Measurements from ENCODE around the gene KIF5A.
"Not testable (repeated sequence)": the region's sequence is repeated elsewhere in the genome, so short reads cannot be mapped to it uniquely, and the experiment has no call there.

Gene KIF5A

DNA sequence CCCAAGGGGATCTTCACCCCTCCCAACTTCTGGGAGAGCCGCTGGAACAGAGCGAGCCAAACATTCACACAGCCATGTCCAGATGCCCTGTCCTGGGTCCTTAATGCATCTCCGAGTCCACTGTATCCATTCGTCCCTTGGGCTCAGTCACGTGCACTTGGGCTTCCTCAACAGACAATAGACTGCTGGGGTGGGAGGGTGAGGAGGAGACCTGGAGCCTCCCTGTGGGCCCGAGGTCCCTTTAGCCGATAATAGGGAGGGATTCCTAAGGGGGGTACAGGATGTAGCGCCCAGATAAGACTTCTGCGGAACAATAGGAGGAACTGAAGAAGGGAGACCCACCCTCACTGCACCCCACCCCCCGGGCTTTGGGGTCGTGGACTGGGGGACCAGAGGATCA, 68.1 kb downstream of the KIF5A start:
- H3K4me3 ChIP-seq (ENCODE audit: low read depth, low read length) = no peak overlapping the region
- TF ChIP-seq POLR2A (IDR thresholded peaks at IDR 0.05; ENCODE audit: extremely low read depth, insufficient read length) (no peak), MYC (IDR thresholded peaks at IDR 0.05; ENCODE audit: low read depth, low read length) (no peak)
- TF ChIP-seq, protein P1, sequence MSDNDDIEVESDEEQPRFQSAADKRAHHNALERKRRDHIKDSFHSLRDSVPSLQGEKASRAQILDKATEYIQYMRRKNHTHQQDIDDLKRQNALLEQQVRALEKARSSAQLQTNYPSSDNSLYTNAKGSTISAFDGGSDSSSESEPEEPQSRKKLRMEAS (IDR thresholded peaks at IDR 0.05; ENCODE audit: low read depth, low read length) = no peak
- TF ChIP-seq, protein P2, sequence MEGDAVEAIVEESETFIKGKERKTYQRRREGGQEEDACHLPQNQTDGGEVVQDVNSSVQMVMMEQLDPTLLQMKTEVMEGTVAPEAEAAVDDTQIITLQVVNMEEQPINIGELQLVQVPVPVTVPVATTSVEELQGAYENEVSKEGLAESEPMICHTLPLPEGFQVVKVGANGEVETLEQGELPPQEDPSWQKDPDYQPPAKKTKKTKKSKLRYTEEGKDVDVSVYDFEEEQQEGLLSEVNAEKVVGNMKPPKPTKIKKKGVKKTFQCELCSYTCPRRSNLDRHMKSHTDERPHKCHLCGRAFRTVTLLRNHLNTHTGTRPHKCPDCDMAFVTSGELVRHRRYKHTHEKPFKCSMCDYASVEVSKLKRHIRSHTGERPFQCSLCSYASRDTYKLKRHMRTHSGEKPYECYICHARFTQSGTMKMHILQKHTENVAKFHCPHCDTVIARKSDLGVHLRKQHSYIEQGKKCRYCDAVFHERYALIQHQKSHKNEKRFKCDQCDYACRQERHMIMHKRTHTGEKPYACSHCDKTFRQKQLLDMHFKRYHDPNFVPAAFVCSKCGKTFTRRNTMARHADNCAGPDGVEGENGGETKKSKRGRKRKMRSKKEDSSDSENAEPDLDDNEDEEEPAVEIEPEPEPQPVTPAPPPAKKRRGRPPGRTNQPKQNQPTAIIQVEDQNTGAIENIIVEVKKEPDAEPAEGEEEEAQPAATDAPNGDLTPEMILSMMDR (IDR thresholded peaks at IDR 0.05; ENCODE audit: low read depth, low read length) = no peak
- DNase-seq (ENCODE audit: low read depth) = no peak

DNA sequence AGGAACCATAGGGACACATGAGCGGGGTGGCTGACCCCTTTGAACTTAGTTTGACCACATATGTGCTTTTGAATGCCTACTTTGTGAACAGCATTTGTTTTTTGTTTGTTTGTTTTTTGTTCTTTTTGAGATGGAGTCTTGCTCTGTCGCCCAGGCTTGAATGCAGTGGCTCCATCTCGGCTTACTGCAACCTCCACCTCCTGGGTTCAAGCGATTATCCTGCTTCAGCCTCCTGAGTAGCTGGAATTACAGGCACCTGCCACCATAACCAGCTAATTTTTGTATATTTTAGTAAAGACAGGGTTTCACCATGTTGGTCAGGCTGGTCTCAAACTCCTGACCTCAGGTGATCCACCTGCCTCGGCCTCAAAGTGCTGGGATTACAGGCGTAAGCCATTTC, 68.6 kb downstream of the KIF5A start:
- not testable (repeated sequence) for DNase-seq (ENCODE audit: low read depth); H3K4me3 ChIP-seq (ENCODE audit: low read depth, low read length)

DNA sequence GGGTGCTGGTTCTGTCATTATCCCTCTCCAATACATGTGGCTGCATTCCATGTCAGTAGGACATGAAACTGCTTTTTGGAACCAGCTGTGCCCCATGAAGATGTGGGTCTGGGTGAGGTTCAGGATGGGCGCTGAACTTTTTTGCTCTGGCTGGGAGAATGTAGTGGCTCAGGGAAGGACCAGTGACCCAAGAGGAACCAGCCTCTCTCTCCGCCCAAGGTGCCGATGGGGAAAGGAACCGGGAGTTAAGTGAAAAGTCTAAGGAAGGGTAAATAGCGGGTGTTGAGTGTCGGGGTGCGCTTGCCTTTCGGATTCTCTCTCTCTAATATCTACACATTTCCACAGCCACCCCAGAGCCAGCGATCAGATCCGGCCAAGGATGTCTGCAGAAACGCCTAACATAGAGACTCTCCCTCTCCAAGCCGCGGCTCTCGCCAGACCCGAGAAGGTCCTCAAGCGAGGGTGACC, 69.2 kb downstream of the KIF5A start:
- no peak overlapping the region for H3K4me3 ChIP-seq (ENCODE audit: low read depth, low read length)
- no peak for DNase-seq (ENCODE audit: low read depth)
- TF ChIP-seq POLR2A (IDR thresholded peaks at IDR 0.05; ENCODE audit: extremely low read depth, insufficient read length) = no peak
- TF ChIP-seq, protein P1 (IDR thresholded peaks at IDR 0.05; ENCODE audit: low read depth, low read length) = no peak
- TF ChIP-seq, protein P2 (IDR thresholded peaks at IDR 0.05; ENCODE audit: low read depth, low read length) = no peak
- no peak for TF ChIP-seq MYC (IDR thresholded peaks at IDR 0.05; ENCODE audit: low read depth, low read length)

DNA sequence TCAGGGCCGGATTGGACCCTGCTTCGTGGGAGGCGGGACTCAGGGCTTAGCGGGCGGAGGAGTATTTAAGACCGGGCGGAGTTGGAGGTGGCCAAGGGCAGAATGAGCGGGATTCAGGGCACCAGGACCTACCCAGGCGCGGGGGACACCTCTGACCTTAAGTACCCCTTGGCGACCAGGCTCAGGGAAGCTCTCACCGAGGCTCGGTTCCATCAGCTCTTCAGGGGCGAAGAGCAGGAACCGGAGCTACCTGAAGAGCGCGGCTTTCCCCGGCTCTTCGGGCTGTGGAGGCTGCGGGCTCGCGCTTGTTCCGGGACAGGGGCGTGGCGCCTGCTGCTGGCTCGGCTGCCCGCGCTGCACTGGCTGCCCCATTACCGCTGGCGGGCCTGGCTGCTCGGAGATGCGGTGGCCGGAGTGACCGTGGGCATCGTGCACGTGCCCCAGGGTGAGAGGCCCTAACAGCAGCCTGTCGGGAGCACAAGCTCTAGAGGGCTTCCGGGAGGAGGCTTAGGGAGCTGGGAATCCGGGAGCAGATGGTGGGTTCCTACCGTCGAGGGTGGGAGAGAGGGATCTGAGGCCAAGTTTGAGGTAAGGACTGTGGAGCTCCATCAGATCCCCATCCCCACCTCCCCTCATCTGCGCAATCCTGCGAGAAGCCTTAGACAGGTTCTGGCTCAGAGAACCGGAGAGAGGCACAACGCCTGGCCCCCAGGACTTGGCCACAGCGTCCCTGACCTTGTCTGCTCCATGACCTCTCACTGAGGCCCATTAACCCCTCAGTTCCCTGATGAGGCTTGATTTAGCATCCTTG, 69.8 kb downstream of the KIF5A start:
- TF ChIP-seq MYC (IDR thresholded peaks at IDR 0.05; ENCODE audit: low read depth, low read length) = no peak
- TF ChIP-seq, protein P2 (IDR thresholded peaks at IDR 0.05; ENCODE audit: low read depth, low read length) = no peak
- TF ChIP-seq, protein P1 (IDR thresholded peaks at IDR 0.05; ENCODE audit: low read depth, low read length) = no peak
- TF ChIP-seq POLR2A (IDR thresholded peaks at IDR 0.05; ENCODE audit: extremely low read depth, insufficient read length) = no peak
- no peak for DNase-seq (ENCODE audit: low read depth)
- no peak overlapping the region for H3K4me3 ChIP-seq (ENCODE audit: low read depth, low read length)

DNA sequence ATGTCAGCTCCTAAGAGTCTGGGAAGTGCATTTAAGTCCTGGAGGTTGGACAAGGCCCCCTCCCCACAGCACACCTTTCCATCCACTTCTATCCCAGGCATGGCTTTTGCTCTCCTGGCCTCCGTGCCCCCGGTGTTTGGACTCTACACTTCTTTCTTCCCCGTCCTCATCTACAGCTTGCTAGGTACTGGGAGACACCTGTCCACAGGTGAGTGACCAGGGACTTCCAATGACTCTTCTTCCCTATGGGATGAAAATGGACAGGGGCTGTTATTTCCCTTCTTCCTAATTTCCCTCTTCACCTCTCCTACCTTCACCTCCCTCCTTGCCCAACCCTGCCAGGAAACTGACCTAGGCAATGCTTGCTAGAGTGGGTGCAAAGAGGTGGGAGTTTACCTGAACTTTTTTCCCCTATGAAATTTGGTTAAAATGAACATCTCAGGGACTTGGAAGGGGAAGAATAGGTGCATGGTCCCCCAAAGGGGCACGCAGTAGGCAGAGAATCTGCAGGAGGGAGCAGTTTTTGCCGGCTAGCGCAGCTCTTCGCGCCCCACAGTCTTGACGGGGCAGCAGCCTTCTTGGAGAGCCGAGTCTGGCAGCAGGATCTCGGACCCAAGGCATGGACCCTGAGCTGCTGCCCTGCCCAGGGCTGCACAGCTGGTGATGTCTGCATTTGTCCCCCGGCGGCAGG, 70.5 kb downstream of the KIF5A start:
- DNase-seq (ENCODE audit: low read depth) = no peak
- TF ChIP-seq POLR2A (IDR thresholded peaks at IDR 0.05; ENCODE audit: extremely low read depth, insufficient read length) (no peak), MYC (IDR thresholded peaks at IDR 0.05; ENCODE audit: low read depth, low read length) (no peak)
- TF ChIP-seq, protein P1 (IDR thresholded peaks at IDR 0.05; ENCODE audit: low read depth, low read length) = no peak
- TF ChIP-seq, protein P2 (IDR thresholded peaks at IDR 0.05; ENCODE audit: low read depth, low read length) = no peak
- no peak overlapping the region for H3K4me3 ChIP-seq (ENCODE audit: low read depth, low read length)

DNA sequence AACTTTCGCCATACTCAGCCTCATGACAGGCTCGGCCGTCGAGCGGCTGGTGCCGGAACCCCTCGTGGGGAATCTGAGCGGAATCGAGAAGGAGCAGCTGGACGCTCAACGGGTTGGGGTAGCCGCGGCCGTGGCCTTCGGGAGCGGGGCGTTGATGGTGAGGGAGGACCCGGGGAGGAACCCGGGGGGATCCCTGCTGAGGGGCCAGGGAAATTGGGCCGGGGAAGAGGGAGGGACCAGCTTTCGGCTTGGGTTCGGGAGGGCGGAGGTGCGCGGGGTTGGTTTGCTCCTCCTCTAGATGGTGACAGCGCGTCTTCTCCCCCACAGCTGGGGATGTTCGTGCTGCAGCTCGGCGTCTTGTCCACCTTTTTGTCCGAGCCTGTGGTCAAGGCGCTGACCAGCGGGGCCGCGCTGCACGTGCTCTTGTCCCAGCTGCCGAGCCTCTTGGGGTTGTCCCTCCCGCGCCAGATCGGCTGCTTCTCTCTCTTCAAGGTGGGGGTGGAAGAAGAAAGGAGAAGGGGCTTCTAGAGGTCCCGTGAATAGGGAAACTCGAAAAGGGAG, 71.2 kb downstream of the KIF5A start:
- peak; percentile 41 for DNase-seq (ENCODE audit: low read depth)
- TF ChIP-seq, protein P2 (IDR thresholded peaks at IDR 0.05; ENCODE audit: low read depth, low read length) = no peak
- TF ChIP-seq, protein P1 (IDR thresholded peaks at IDR 0.05; ENCODE audit: low read depth, low read length) = no peak
- TF ChIP-seq MYC (IDR thresholded peaks at IDR 0.05; ENCODE audit: low read depth, low read length) (no peak), POLR2A (IDR thresholded peaks at IDR 0.05; ENCODE audit: extremely low read depth, insufficient read length) (no peak)
- no peak overlapping the region for H3K4me3 ChIP-seq (ENCODE audit: low read depth, low read length)
